SK-N-MC (cell line): ENCODE measurements around the gene SDE2.

Experiments
- EZH2 ChIP-seq: fragments of 200-600 bp; sonication (generic); IDR thresholded peaks from one replicate; pipeline ENCODE4 v1.6.1; 2017; ENCODE audit warnings: antibody characterized with exemption
- POLR2AphosphoS5 ChIP-seq: IDR thresholded peaks from 2 replicates; pipeline ENCODE4 v1.6.1; 2012; ENCODE audit warnings: mild to moderate bottlenecking, low read depth, low read length, borderline replicate concordance

GRCh38 chr1:225936523-225936922 is 62.6 kb downstream of the SDE2 start:
- TF ChIP-seq POLR2AphosphoS5 (no peak), EZH2 (no peak)
